ENCODE results near the gene JMJD4. TPM values are rescaled to one million over a fixed set of nuclear protein-coding genes. Genes with fewer than 3 reads are reported as not detected.

Gene JMJD4, protein sequence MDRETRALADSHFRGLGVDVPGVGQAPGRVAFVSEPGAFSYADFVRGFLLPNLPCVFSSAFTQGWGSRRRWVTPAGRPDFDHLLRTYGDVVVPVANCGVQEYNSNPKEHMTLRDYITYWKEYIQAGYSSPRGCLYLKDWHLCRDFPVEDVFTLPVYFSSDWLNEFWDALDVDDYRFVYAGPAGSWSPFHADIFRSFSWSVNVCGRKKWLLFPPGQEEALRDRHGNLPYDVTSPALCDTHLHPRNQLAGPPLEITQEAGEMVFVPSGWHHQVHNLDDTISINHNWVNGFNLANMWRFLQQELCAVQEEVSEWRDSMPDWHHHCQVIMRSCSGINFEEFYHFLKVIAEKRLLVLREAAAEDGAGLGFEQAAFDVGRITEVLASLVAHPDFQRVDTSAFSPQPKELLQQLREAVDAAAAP
- 31.1 and 34.8 TPM in 2 replicates for total RNA-seq (ENCODE audit: low replicate concordance)

DNA sequence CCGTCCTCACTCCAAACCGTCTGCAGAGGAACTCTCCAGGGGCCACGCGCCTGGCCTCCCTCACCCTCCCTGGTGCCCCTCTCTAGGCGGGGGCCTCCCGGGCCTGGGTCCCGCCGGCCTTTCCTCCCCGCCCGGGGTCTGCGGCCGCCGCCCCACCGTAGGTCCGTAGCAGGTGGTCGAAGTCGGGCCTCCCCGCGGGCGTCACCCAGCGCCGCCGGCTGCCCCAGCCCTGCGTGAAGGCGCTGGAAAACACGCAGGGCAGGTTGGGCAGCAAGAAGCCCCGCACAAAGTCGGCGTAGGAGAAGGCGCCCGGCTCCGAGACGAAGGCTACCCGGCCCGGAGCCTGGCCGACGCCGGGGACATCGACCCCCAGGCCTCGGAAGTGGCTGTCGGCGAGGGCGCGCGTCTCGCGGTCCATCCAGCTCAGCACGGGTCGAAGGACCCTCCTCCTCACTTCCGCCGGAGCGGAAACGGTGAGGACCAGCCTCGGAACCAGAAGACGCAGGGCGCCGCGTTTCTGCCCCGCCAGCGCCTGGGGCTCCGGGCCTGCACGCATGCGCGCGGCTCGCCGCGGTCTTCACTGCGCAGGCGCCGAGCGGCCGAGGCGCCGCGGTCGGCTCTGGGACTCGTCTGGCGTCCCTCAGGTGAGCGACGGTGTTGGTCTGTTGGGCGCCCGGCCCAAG lies at the start of gene JMJD4, which contains the start of gene SNAP47:
JMJD4 (minus strand) TSS at position 447 of the 683 bp plus-strand sequence; CDS start at position 418, 29 bp downstream.
SNAP47 (plus strand) TSS at position 580 of the 683 bp plus-strand sequence. CDS start 12,302 bp downstream, outside the sequence.

Other genes starting within 250 kb of the JMJD4 start
- gene ZNF678, start 171.7 kb downstream of the JMJD4 start, total RNA-seq (ENCODE audit: low replicate concordance): 4.6 and 5.9 TPM in 2 replicates
- 44.9 and 48.8 TPM in 2 replicates for gene SNAP47, start 133 bp upstream of the JMJD4 start, total RNA-seq (ENCODE audit: low replicate concordance)
- not detected in 2 replicates for gene PRSS38, start 80.4 kb upstream of the JMJD4 start, total RNA-seq (ENCODE audit: low replicate concordance)
- gene WNT9A, start 212.6 kb upstream of the JMJD4 start, total RNA-seq (ENCODE audit: low replicate concordance): 0.23 and 0.70 TPM in 2 replicates

Measured in smooth muscle cell of the coronary artery (primary cell).